Right hindlimb (tissue), 1 donor: ENCODE results near the gene DIRAS1.
"Not testable (repeated sequence)": the region's sequence is repeated elsewhere in the genome, so short reads cannot be mapped to it uniquely, and the experiment has no call there.

Source experiments
- DNase-seq: peaks from one replicate; pipeline ENCODE4 v3.0.0-alpha.2; 2018

Gene DIRAS1

DNA sequence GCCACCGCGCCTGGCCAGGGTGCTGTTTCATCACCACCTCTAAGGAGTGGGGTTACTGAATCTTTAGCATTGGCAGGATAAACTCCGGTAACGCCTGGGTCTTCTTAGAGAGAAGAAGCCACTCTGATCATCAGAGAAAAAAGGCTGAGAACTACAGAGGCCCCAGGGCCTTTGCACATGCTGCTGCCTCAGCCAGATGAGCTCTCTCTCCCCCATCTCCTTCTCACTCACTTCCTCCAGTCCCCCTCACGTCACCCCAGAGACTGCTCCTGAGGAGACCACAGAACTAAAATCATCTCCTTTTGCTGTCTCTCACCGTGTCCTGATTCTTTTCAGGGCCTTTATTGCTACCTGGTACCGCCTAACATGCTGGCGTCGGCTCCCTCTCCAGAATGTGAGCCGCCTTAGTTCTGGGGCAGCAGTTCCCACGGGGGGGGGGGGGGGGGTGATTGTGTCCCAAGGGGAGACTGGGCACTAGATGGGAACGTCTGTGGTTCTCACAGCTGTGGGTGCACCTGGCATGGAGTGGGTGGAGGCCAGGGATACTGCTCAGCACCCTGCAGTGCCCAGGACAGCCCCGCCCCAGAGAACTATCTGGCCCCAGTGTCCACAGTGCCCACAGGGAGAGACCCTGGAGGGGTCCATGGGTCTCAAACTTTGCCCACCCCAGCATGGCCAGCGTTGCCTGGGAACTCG is 5.1 kb upstream of the DIRAS1 start:
- no peak for DNase-seq

DNA sequence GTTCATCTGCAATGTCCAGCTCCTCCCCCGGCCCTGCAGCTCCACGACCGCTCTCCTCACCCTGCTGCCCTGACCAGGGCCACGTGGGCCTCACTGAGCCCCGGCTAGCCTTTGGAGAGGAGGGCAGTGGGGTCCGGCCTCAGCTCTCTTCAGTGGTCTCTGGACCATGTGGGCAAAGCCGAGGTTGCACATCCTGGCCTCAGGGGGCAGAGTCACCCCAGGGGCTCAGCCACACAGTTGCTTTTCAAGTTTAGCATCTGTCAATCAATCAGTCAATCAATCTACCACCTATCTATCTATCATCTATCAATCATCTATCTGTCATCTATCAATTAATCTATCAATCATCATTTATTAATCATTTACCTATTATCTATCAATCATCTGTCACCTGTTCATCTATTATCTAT is 3.0 kb upstream of the DIRAS1 start:
- no peak for DNase-seq

DNA sequence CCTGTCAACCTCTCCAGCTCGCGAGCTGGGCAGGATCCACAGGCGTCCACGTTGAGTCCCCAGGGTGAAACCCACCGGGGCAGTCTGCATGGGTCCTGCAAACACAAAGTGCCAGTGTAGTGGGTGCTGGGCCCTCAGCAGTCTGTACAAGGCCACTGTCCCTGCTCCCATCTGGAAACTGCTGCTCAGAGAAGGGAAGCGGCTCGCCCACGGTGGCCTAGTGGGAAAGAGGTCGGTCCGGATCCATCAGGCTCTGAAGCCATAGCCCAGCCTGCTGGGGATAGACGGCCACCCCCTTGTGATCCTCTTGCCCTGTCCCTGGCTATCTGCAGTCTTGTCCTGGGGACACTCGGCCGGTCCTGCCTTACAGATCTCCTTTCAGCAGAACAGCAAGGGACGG is 2.6 kb upstream of the DIRAS1 start:
- no peak for DNase-seq

DNA sequence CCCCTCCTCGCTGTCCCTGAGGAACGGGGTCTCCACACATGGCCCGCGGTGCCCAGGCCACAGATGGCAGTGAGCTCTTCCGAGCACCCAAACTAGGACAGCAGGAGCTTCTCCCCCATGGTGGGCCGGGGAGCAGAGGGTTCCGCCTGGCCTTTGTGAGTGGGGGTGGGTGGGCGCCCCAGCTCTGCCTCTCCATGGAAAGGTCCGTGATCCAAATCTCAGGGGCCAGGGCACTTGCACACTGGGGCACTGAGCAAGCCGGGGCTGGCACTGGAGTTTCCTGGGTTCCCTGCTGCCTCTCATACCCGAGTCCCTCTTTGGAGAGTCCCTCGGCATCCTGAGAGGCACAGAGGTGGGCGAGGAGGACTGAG is 2.2 kb upstream of the DIRAS1 start:
- no peak for DNase-seq

DNA sequence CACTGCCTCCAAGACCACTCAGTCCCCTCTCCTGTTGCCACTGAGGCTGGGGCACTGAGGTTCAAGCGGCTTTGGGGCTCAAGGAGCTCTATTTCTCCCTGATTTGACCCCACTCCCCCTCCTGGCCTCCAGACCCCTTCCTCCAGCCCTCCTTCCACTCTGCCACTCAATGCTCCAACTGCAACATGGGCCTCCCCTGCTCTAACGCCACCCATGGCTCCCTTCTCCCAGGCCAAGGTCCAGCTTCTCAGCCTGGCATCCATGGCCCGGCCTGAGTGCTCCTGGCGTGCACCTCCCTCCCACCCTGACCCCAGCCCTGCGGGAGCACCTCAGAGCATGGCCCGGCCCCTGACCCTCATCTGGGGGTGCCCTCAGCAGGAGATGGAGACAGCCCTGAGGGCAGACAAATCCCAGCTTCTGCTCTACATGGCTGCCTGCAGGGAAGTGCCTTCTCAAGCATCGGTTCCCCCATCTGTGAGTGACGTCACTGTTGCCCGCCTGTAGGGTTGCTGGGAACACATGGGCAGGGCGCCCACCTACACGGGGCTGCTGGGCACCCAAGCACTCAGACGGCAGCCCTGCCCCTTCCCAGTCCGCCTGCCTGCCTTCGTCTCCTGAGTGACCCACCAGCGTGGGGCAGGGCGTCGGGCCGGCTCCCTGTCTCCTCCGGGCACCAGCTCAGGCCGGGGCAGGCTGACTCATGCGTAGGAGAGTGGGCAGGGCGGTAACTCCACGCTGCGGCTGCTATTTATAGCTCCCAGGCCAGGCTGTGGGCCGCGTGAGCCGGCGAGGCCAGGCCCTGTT is 1.6 kb upstream of the DIRAS1 start:
- peak; percentile 54 for DNase-seq

DNA sequence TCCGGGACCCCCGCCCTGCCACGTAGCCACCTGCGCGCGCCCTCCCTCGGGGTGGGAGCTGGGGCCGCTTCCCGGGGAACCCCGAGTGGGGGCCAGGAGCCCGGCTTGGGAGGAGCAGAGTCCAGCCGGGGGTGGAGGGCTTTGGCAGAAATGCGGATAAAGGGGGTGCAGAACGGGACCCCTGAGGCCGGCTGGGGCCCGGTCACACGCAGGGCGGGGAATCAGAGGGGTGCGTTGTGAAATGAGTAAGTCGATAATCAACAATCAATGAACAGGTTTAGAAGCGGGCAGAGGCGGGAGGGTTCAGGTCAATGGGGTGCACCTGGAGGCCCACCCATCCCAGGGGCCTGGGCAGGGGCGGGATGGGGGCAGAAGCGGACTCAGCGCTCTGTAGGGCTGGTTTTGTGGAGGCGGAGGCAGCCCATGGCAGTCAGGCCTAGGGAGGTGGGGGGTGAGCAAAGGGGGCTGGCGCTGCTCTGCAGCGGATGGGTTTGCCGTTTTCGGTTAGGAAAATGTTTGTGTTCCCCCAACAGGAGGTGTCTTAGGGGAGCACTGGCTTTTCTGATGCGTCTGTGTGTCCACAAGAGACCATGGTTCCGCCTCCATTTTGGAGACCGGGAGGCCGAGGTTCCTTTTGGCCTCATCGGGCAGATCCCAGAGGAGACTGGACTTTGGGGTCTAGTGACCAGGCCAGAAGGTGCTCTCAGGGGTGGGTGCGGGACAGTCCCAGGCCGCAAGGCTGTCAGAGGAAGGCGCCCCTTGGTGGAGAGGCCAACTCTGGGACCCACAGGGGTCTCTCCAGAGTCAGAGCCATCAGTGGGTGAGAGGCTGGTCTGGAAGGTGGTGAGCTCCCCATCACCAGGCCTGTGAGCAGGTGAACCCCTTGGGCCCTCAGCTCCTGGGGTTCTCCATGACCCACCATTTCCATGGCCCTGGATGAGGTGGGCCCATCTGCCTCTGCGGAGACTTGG is 683 bp upstream of the DIRAS1 start:
- DNase-seq = no peak

DNA sequence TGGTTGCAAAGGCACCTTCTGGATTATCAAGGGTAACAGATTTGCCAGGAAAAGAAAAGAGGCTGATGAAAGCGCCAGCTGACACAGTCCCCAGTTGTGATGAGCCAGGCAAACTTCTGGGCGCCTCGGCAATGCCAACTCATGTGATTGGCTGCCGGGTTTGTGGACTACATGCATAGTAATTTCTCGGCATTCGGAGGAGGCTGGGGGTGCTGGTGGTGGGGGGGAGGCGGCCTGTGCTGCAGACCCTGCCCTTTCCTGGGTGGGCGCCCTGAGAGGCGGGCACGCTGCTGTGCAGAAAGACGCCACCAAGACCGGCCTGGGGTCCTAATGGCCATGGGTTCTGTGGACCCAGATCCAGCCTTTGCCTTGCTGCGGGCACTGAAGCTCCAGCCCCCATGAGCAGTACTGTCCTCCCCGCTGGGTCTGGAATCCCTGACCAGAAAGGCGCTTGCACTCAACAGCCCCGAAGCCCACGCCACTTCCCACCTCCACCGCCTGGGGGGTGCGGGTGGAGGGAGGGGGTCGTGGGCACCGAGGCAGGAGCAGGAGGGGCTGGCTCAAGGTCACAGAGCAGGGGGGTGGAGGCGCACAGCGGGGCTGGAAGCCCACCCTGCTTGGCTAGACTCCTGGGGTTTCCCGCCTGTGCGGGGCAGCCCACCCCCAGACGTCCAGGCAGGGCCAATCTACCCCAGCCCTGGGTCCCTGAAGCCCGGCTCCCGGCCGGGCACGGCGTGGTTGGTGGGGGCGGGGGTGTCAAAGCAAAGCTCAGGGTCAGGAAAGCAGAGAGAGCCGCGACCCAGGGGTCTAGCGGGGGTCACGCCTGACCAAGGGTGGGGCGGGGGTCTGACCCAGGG is 1.0 kb downstream of the DIRAS1 start:
- no peak for DNase-seq

DNA sequence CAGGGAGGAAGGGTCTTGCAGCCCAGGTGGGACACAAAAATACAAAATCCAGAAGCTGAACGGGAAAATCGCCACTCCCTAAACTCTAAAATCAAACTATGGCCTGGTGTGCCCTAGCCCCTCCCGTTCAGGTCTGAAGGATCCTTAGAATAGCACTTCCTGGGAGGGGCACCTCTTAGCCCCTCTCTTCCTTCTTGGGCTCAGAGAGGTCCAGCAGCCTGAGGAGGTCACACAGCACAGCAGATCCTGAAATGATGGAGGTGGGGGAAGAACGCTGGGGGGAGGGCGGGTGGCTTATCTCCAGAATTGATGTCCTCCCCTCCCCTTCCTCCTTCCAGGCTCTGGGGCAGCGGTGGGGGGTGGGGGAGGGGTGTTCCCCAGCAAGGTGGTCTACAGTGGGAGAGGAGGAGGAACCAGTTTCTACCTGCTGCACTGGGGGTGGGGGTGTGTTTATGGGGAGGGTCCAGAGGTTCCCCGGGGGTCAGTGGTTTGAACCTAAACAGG is 1.9 kb downstream of the DIRAS1 start:
- no peak for DNase-seq

DNA sequence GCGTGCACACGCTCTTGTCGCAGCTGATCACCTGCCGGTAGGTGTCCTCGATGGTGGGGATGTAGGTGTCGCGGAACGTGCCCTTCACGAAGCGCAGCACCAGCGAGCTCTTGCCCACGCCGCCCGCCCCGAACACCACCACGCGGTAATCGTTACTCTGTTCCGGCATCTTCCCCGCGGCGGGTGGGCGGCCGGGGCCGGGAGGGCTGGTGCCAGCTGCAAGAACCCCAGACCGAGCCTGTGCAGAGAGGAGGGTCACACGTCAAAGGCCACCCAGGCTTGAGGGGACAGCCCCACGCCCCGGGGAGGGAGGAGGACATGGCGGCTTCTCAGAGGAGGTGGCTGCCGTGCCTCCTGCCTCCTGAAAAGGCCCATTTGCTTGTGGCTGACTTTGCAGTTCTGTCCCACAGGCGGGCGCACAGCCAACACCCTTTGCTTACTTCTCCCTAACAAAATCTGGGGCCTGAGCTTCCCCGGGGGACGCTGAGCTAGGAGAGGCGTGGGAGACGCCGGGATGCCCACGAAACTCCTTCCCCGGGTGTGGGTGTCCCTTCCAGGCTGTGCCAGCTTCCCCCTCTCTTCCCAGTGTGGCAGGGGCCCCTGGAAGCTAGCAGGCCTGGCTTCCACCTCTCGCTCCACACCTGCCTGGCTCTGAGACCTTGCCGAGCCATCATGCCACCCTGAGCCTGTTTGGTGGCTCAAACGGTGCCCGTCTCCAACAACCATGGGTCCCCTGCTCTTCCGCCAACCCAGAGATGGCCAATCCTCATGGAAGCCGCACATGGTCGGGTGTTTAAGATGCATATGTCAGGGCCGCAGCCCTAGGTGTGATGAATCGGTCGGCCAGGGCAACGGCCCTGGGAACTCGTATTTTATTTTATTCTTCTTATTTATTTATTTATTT is 3.3 kb downstream of the DIRAS1 start:
- no peak for DNase-seq

DNA sequence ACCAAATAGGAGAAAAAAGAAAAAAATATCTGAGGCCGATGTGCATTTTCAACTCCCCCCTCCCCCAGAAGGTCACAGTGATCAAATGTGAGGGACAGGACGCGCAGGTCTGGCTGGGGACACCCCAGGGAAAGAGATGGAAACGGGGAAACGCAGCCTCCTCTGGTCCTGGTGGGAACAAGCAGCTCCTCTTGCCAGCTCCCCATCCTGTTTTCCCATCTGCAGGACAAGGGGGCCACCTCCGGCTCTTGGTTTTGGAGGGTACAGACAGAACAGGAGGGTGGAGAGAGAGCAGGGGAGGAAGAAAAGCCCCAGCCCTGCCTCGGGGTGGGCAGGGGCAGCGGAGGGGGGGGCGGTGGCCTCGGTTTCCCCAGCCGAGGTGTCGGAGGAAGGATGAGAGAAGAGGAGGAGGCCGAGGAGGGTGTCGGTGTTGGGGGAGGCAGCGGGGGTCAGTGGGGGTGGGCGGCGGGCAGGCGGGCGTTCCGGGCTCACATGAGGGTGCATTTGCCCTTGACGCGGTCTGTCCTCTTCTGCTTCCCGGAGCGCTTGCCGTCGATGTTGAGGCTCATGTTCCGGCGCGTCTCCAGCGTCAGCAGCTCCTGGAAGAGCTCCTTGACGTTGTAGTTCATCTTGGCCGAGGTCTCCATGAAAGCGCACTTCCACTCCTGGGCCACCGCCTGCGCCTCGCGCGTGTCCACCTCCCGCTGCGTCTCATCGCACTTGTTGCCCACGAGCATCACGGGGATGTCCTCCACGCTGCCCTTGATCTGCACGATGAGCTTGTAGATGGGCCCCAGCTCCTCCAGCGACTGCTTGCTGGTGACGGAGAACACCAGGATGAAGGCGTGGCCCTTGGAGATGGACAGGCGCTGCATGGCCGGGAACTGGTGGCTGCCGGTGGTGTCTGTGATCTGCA is 4.2 kb downstream of the DIRAS1 start:
- no peak for DNase-seq

DNA sequence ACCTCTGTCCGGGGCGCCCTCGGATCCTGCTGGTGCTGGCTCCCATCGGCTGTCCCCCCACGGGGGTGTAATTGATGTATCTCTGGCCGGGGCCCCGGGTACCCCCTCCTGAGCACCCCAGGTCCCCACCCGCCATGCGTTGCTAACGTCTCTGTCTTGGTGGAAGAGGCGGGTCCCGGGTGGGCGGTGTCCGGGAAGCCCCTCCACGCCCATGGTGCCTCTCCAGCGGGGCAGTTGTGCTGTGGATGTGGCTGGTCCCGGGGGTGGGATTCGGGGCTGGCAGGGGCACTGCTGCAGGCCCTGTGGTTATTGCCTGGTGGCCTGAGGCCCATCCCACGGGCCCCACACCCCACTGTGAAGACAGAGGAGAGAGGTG is 4.9 kb downstream of the DIRAS1 start:
- DNase-seq = no peak

DNA sequence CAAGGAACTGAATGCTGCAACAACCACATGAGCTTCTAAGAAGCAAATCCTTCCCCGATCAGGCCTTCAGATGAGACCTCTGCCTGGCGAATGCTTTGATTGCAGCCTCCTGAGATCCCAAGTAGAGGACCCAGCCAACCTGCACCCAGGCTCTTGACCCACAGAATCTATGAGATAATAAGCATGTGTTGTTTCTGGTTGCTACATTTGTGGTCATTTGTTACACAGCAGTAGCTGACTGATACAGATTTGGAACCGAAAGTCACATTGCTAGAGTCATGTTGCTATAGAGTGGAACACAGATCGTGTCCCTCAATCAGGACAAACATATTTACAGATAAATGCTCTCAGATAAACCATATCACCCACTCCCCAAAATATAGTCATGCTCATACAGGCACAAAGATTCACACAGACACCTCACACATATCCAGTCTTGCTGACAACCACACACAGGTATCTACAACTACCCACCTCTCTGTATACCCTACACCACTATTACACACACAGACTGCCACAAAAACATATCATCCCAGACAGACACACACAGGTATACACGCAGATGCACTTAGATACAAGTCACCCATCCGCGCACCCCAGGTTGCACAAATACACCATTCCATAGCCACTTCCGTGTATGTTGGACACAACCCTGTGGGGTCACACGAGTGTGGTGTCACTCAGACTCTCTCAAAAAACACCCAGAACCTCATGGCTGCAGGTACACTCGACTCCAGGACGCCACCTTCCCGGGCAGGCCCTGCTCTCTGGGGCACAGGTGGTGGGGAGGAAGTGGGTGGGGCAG is 5.5 kb downstream of the DIRAS1 start:
- DNase-seq = no peak

DNA sequence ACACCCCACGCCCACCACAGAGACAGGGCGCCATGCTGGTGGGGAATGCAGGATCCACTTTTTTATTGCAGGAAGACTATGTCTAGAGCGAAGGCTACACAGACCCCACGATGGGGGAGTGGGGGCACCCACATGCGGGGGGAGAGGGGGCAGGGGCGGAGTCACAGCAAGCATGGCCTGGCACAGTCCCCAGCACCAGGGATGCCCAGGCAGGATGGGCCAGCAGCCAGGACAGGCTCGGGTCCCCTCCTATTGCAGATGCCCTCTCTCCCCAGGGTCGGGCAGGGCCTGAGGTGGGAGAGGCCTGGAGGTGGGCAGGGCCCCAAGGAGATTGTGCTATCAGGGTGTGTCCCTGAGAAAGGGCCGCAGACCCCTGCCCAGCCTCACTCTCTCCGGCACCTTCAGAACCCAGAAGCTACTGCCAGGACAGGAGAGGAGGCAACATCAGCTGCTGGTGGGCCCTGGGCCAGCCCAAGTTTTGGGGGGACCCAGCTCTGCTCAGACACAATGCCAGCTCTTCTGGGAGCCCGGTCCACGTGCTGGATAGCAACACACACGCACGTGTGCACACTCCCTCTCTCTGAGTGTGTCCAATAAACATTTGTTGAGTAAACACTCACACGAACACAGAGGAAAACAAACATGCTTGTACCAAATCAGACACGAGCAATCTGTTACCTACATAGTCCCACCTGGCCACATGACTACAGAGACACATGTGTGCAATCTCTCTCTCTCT is 6.5 kb downstream of the DIRAS1 start:
- DNase-seq = no peak

DNA sequence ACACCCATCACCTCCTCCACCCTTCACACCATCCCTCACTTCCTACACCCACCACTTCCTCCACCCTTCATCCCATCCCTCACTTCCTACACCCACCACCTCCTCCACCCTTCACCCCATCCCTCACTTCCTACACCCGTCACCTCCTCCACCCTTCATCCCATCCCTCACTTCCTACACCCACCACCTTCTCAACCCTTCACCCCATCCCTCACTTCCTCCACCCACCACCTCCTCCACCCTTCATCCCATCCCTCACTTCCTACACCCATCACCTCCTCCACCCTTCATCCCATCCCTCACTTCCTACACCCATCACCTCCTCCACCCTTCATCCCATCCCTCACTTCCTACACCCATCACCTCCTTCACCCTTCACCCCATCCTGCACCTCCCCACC is 7.1 kb downstream of the DIRAS1 start:
- DNase-seq = not testable (repeated sequence)

DNA sequence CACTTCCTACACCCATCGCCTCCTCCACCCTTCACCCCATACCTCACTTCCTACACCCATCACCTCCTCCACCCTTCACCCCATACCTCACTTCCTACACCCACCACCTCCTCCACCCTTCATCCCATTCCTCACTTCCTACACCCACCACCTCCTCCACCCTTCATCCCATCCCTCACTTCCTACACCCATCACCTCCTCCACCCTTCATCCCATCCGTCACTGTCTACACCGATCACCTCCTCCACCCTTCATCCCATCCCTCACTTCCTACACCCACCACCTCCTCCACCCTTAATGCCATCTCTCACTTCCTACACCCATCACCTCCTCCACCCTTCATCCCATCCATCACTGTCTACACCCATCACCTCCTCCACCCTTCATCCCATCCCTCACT is 8.0 kb downstream of the DIRAS1 start:
- DNase-seq = not testable (repeated sequence)

DNA sequence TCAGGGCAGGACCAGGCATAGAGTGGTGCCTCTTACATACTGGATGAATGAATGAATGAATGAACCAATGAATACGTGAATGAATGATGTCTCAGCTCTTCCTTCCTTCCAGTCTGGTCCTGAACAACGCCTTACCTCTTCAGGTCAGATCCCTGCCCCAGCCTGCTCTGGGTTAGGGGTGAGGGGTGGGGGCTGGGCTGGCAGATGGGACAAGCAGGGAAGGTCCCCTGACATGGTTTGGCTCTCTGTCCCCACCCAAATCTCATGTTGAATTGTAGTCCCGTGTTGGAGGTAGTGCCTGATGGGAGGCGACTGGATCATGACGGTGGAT is 9.3 kb downstream of the DIRAS1 start:
- DNase-seq = no peak

DNA sequence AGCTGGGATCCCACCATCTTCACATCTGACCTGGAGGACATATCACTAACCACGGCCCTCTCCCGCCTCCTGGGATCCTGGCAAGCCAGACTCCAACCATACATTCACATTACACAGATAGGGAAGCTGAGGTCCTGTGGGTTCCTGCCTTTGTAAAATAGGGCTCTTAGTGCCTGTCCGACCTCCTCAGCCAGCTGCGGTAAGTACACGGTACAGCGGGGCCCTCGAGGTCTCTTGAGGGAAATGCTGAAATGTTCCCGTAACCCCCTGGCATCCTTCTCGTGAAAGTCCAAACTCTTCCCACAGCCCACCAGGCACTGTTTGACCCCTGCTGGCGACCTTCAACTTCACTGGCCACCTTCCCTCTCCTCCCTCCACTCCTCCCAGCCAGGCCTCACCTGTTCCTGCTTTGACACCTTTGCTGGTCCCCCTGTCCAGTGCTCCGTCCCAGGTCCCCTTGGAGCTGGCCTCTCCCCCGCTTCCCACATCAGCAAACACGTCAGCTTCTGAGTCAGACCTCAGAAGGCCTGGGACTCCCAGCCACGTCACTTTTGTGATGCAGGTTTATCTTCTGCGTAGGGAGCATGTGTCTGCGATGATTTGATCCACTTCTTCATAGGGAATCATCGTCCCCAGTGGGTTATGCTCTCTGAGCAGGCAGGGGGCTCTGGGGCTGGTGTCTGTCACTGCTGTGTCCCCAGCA is 9.8 kb downstream of the DIRAS1 start:
- DNase-seq = no peak

DNA sequence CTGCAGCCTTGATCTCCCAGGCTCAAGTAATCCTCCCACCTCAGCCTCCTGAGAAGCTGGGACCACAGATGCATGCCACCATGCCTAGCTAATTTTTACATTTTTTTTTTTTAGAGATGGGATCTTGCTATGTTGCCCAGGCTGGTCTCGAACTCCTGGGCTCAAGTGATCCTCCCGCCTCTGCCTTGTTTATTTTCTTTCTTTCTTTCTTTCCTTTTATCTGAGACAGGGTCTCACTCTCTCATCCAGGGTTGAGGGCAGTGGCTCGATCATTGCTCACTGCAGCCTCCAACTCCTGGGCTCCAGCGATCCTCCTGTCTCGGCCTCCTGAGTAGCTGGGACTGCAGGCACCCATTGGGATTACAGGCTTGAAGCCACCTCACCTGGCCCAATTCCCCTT is 14.9 kb downstream of the DIRAS1 start:
- DNase-seq = no peak
